OCI-LY3 (cell line): Measurements from ENCODE around the gene ARHGAP18.

Source experiments
- H2AFZ ChIP-seq: fragments of 200-600, 300-600 bp; shearing (Covaris generic); 2 replicates; pipeline ENCODE4 v1.6.0; 2014; ENCODE audit warnings: antibody characterized with exemption, low read depth, low read length
- H3K27ac ChIP-seq: fragments of 200-600, 300-600 bp; sonication (generic); 2 replicates; pipeline ENCODE4 v1.5.1; 2014; ENCODE audit warnings: mild to moderate bottlenecking, low read length, moderate library complexity, mixed read lengths
- H3K27me3 ChIP-seq: fragments of 200-600, 300-600 bp; sonication (generic); 2 replicates; pipeline ENCODE4 v1.6.1; 2014; ENCODE audit warnings: low read depth, low read length, mixed read lengths
- H3K36me3 ChIP-seq: fragments of 200-600, 300-600 bp; sonication (generic); replicated peaks from 2 replicates; pipeline ENCODE3; 2014; ENCODE audit warnings: low read depth, low read length, mixed read lengths
- H3K4me1 ChIP-seq: fragments of 300-600, 200-600 bp; sonication (generic); 2 replicates; pipeline ENCODE4 v1.6.1; 2014; ENCODE audit warnings: low read length, mixed read lengths
- H3K4me2 ChIP-seq: fragments of 200-600, 300-600 bp; sonication (generic); 2 replicates; pipeline ENCODE4 v1.6.1; 2014; ENCODE audit warnings: low read length, mixed read lengths
- H3K4me3 ChIP-seq: fragments of 300-600, 200-600 bp; sonication (generic); 2 replicates; pipeline ENCODE4 v1.5.1; 2014; ENCODE audit warnings: antibody characterized with exemption, mild to moderate bottlenecking, low read length, moderate library complexity
- H3K79me2 ChIP-seq: fragments of 300-600, 200-600 bp; shearing (Covaris generic); 2 replicates; pipeline ENCODE4 v1.6.1; 2014; ENCODE audit warnings: mild to moderate bottlenecking, low read length, mixed read lengths
- H3K9ac ChIP-seq: fragments of 300-600, 200-600 bp; shearing (Covaris generic); 2 replicates; pipeline ENCODE4 v1.6.0; 2014; ENCODE audit warnings: mild to moderate bottlenecking, low read length, moderate library complexity
- H3K9me3 ChIP-seq: fragments of 200-600, 300-600 bp; shearing (Covaris generic); 2 replicates; pipeline ENCODE4 v1.6.1; 2014; ENCODE audit warnings: low read length, mixed read lengths; ENCODE audit not compliant: insufficient read depth
- H4K20me1 ChIP-seq: fragments of 200-600, 300-600 bp; sonication (generic); 2 replicates; pipeline ENCODE4 v1.6.1; 2016; ENCODE audit warnings: low read length, mixed read lengths; ENCODE audit not compliant: insufficient read depth
- EZH2phosphoT487 ChIP-seq: fragments of 200-600 bp; shearing (Covaris generic); IDR thresholded peaks from 2 replicates; pipeline ENCODE4 v1.6.1; 2018; ENCODE audit warnings: antibody characterized with exemption, mixed run types, low read depth
- TF ChIP-seq, protein P1 (sequence below): fragments of 200-600, 300-600 bp; sonication (generic); IDR thresholded peaks from 2 replicates; pipeline ENCODE4 v1.5.1; 2014; ENCODE audit warnings: antibody characterized with exemption, low read length, low read depth

The ARHGAP18 gene

DNA sequence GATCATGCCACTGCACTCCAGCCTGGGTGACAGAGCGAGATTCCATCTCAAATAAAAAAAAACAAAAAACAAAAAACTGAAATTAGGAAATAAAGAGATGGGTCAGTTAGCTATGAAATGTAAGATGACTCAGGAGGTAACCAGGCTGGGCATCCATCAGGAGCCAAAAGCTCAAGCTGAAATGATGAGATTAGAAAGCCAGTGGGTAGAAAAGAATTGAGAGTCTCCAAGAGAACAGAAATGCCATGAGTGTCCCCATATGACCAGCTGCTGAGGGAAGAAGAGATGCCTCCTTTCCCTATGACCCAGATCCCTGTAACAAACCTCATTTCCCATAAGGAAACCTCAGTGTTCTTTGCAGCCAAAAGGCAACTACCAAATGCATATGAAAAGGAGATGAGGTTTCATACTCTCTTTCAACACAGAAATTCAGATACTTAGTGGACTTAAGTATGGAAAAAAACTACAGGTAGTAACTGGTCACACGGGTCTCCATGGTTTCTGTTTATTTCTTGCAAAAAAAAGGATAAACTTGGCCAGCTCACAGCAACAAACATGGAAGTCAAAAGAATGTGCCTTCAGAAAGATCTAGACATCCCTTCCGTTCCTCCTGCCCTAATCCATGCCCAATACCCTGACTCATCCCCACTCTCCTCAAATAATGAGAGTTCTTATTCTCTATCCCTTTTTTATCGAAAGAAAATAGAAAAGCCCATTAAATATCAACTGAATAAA lies 8.1 kb downstream of the ARHGAP18 start:
- Histone ChIP-seq H3K4me2 (no peak overlapping the region), H3K27me3 (no peaks in the 10 kb centered on the region)
- TF ChIP-seq, protein P1, sequence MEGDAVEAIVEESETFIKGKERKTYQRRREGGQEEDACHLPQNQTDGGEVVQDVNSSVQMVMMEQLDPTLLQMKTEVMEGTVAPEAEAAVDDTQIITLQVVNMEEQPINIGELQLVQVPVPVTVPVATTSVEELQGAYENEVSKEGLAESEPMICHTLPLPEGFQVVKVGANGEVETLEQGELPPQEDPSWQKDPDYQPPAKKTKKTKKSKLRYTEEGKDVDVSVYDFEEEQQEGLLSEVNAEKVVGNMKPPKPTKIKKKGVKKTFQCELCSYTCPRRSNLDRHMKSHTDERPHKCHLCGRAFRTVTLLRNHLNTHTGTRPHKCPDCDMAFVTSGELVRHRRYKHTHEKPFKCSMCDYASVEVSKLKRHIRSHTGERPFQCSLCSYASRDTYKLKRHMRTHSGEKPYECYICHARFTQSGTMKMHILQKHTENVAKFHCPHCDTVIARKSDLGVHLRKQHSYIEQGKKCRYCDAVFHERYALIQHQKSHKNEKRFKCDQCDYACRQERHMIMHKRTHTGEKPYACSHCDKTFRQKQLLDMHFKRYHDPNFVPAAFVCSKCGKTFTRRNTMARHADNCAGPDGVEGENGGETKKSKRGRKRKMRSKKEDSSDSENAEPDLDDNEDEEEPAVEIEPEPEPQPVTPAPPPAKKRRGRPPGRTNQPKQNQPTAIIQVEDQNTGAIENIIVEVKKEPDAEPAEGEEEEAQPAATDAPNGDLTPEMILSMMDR, result no peak
- no peak for TF ChIP-seq EZH2phosphoT487

DNA sequence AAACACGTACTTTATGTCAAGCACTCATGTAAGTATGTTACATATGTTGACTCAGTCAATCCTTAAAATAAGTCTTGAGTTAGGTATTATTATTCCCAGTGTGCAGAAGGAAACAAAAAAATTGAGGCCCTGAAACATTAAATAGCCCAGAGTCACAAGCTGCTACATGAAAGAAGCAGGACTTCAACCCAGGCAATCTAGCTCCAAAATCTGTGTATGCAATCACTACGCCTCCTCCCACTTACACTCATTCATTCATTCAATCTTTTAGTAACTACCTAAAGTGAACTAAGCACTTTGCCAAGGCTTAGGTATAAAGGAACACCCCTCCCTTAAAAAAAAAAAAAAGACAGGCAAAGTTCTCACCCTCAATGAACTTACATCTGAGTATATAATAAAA lies 9.3 kb downstream of the ARHGAP18 start:
- no peak overlapping the region for H3K27ac ChIP-seq
- H4K20me1 ChIP-seq, result no peaks in the 10 kb centered on the region
- no peak overlapping the region for H3K4me2 ChIP-seq
- peaks cover 2% of the 10 kb centered on the region for H3K36me3 ChIP-seq
- no peak overlapping the region for H3K9ac ChIP-seq
- H3K4me3 ChIP-seq, result no peak overlapping the region
- H2AFZ ChIP-seq, result no peak overlapping the region
- peaks cover 5% of the 10 kb centered on the region; the same call in 1 of the 2 replicates for H3K79me2 ChIP-seq
- no peak for TF ChIP-seq EZH2phosphoT487
- TF ChIP-seq, protein P1, result no peak
- no peaks in the 10 kb centered on the region for H3K27me3 ChIP-seq
- no peaks in the 10 kb centered on the region for H3K9me3 ChIP-seq
- peaks cover 27% of the 10 kb centered on the region for H3K4me1 ChIP-seq

More for the DNA sequence above, 8.1 kb downstream of the ARHGAP18 start:
- Histone ChIP-seq H2AFZ (no peak overlapping the region), H3K4me3 (no peak overlapping the region), H4K20me1 (no peaks in the 10 kb centered on the region), H3K9ac (no peak overlapping the region), H3K36me3 (peaks cover 5% of the 10 kb centered on the region), H3K27ac (no peak overlapping the region), H3K79me2 (peaks cover 5% of the 10 kb centered on the region; the same call in 1 of the 2 replicates), H3K9me3 (no peaks in the 10 kb centered on the region), H3K4me1 (peaks cover 20% of the 10 kb centered on the region)

DNA sequence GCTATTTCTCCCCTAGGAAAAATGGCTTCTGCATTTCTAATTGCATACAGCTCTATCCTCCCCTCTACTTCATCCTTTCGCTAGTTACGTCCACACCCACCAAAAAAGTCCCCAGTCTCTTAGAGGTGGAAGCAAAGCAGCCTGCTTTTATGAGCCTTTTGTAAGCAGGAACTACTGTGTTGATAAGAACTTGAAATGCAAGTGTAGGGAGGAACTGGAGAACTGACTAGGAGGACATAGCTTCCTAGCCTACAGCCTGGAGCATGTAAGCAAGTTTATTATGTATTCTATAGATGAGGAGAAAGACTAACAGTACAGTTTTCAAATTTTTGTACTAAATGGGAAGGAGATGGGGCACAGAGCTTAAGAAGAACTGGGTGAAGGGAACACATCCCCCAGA lies 10.3 kb downstream of the ARHGAP18 start:
- H3K79me2 ChIP-seq, result peaks cover 5% of the 10 kb centered on the region; the same call in 1 of the 2 replicates
- H3K27ac ChIP-seq, result no peak overlapping the region
- H3K36me3 ChIP-seq, result peaks cover 2% of the 10 kb centered on the region
- H3K4me3 ChIP-seq, result no peak overlapping the region
- H3K9ac ChIP-seq, result no peak overlapping the region
- no peak overlapping the region for H2AFZ ChIP-seq
- TF ChIP-seq EZH2phosphoT487, result no peak
- TF ChIP-seq, protein P1, result no peak
- H3K4me1 ChIP-seq, result peaks cover 36% of the 10 kb centered on the region
- no peaks in the 10 kb centered on the region for H4K20me1 ChIP-seq
- no peaks in the 10 kb centered on the region for H3K27me3 ChIP-seq
- H3K4me2 ChIP-seq, result no peak overlapping the region
- no peaks in the 10 kb centered on the region for H3K9me3 ChIP-seq

DNA sequence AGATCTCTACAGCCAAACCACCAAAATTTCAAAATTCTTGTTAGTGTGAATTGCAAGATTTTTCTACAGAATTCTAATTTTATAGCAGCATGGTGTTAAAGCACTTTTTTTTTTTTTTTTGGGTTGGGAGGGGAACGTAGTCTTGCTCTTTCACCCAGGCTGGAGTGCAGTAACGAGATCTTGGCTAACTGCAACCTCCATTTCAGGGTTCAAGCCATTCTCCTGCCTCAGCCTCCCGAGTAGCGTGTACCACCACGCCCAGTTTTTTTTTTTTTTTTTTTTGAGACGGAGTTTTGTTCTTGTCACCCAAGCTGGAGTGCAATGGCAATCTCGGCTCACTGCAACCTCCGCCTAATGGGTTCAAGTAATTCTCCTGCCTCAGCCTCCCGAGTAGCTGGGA lies 11.5 kb downstream of the ARHGAP18 start:
- TF ChIP-seq, protein P1, result no peak
- TF ChIP-seq EZH2phosphoT487, result no peak
- Histone ChIP-seq H3K9ac (no peak overlapping the region), H3K27me3 (no peaks in the 10 kb centered on the region), H3K4me1 (peaks cover 36% of the 10 kb centered on the region), H4K20me1 (no peaks in the 10 kb centered on the region), H2AFZ (no peak overlapping the region), H3K79me2 (peaks cover 9% of the 10 kb centered on the region; the same call in 1 of the 2 replicates), H3K36me3 (peaks cover 2% of the 10 kb centered on the region), H3K4me2 (no peak overlapping the region), H3K27ac (no peak overlapping the region), H3K9me3 (no peaks in the 10 kb centered on the region), H3K4me3 (no peak overlapping the region)
